Medulla oblongata (tissue), 1 donor: ENCODE data around the gene NAE1.
"Not testable (repeated sequence)": the region's sequence is repeated elsewhere in the genome, so short reads cannot be mapped to it uniquely, and the experiment has no call there.

ENCODE experiments used
- DNase-seq: peaks from one replicate; pipeline ENCODE4 v3.0.0-alpha.2; 2015; ENCODE audit errors: extremely low spot score

Gene NAE1

DNA sequence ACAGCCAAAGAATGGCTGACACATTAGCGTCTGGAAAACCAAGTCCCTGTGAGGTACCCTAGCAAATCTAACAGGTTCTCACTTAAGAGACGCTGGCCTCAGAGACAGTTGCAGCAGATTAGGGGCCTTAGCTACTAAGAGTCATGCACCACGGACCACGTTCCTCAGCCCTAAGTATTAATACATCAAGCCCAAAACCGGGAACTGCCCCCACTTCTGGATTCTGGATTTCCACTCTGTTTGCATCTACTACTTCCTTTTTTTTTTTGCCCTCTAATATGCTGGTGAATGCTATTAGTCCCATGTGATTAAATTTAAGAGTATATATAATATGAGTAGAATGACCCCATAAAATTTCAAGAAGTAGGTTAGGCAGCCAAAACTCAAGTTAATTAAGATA is 28.6 kb downstream of the NAE1 start:
- no peak for DNase-seq

DNA sequence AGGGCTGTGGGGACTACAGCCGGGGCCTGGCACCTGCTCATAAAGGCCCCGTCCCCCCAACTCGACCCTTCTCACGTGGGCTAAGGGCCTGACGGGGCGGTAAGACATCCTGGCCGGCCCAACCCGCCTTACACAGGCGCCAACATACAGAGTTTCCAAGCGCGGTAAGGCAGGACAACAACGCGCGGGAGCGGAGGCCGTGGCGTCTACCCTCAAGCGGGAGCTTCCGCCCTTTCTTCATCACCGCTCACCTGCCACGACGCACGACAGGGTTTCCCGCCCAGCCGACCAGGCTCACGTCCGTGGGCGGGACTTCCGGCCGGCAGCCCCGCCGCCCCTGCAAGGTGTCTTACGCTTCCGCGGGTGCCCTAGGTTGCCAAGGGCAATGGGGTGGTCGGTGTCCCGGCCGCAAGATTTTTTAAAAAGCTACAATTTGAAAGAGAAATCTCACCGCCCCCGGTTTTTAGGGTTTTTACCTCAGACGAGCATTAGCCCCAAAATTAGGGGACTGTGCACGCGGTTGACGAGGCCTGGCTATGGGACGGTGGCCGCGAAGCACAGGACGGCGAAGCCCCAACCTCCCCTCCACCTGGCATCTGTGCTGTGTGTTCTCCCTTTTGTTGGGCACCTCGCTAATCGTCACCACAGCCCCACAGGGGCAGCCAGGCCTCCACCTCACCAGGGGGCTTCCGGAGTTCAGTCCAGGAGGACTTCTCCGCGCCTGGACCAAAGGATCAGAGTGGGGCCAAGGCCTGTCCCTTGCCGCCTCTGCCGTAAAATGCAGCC is 29.3 kb downstream of the NAE1 start, which contains the start of gene TERB1:
Gene TERB1, minus strand, starts transcription at position 265 of the 786 bp plus-strand sequence. CDS start 4,786 bp downstream, outside the sequence.
- DNase-seq: no peak

DNA sequence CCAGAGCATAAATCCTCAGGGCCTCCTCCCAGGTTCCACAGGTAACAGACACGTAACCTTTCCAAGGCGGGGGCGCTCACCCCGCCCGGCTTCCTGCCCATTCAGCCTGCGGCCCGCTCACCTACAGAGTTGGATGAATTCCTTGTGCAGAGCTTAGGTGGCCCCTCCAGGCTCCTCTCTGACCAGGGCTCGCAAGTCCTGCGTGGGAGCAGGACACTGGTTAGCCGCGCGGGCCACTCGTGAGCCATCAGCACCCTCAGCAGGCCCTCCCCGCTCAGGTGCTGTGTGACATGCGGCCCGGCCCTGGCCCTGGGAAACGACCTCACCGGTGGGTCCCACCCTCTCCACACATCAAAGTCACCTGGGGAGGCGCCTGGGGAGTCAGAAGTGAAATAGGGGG is 29.9 kb downstream of the NAE1 start:
- DNase-seq: no peak

DNA sequence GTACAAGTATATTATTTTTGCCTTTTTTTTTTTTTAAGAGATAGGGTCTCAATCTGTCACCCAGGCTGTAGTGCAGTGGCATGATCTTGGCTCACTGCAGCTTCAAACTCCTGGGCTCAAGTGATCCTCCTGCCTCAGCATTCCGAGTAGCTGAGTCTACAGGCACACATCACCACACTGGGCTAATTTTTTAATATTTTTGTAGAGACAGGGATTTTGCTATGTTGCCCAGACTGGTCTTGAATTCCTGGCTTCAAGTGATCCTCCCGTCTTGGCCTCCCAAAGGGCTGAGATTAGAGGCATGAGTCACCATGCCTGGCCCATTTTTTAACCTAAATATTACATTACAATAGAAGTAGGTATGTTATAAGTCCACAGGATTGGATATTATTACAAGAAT is 32.6 kb downstream of the NAE1 start:
- no peak for DNase-seq

- not testable (repeated sequence) for DNase-seq
Observed at GRCh38 chr16:66793984-66794383, 36.8 kb downstream of the NAE1 start.

GRCh38 chr16:66790130-66790733 is 40.5 kb downstream of the NAE1 start:
- DNase-seq: no peak

GRCh38 chr16:66787427-66787826 is 43.3 kb downstream of the NAE1 start:
- DNase-seq: no peak

DNA sequence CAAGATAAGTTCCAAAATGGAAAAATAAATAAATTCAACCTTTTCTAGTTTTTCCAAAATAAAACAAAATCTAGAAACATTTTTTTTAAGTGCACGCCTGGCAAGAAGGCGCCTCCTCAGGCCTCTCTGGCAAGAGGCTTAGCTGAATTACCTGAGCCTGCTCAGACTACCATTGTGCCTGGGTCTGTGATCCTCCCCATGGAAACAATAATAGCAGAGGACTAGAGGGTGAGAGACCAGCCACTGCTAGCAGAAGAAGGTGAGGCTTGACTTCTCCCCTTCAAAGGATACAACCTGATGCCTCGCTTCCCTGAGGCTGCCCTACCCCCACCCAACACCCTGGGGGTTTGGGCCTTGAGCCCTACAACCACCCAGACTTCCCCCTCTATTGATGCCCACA is 44.2 kb downstream of the NAE1 start:
- no peak for DNase-seq

- no peak for DNase-seq
Observed at GRCh38 chr16:66776457-66776856, 54.3 kb downstream of the NAE1 start.

DNA sequence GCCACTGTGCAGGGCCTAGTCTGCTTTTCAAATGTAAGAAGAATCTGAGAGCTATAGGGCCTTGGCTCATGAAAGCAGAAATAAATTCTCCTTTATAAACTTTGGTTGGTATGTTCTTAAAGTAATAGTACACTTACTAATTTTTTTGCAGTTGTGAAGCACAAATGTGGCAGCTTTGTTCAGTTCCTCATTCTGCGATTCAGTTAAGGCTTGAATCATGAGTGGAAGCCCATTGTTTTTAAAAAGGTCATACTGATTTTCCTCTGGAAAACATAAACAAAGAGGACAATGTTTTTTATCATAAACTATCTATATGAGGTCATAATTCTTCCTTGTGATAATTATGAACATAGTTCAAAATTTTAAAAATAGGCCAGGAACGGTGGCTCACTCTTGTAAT is 55.8 kb downstream of the NAE1 start:
- no peak for DNase-seq

DNA sequence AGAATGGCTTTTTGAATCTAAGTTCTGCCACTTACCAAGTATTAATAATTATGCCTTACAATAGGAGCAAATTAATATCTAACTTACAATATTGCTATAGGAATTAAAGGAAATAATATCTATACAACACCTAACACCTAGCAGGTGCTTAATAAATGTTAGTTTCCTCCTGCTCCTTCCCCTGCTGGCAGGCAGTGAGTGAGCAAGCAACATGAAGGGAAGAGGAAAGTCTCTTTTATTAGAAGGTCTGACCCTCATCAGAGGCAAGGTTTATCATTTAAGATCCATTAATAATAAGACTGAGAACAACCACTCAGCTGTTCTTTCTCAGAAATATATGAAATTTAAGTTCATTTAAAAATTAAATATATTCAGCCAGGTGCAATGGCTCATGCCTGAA is 72.7 kb downstream of the NAE1 start:
- no peak for DNase-seq

DNA sequence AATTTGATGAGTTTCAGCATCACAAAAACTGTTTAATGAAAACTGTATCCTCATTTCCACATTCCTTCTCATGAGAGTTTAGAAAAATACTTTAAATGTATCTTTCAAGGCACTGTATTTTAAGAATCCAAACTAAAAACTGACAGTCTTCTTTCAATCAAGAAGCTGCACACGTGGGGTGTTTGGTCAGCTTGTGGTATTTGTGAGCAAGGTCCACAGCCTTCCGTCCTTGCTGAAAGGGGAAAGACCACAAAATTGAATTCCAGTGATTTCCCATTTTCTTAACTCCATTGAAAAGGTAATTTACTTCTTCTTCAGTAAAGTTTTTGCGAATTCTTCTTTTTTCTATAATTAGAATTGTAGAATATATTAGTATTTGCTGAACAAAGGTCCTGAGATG is 76.0 kb downstream of the NAE1 start:
- DNase-seq: no peak

GRCh38 chr16:66754211-66754610 is 76.6 kb downstream of the NAE1 start:
- no peak for DNase-seq

GRCh38 chr16:66752958-66753357 is 77.8 kb downstream of the NAE1 start:
- DNase-seq: no peak
